A549 (cell line): ENCODE data around the gene HS3ST5. TPM values are rescaled to one million over a fixed set of nuclear protein-coding genes. Genes with fewer than 3 reads are reported as not detected.

ENCODE experiments used
- ATAC-seq, 2 experiments: fragments of 200-7000 bp in 1 of 2; fragments of >200 bp in 1 of 2; cut with Nextera tagmentation in 1 of 2; cut with Tn5 transposase in 1 of 2; 3 replicates each; pipeline versions ENCODE4 v1.8.0 to v1.9.1; 2018 to 2020; ENCODE audit warnings: mild to moderate bottlenecking in 1 of 2, moderate library complexity in 1 of 2
- CTCF ChIA-PET: fragments of 300-600 bp; sonication (Branson Sonifier 250); formaldehyde crosslinking; extraction: SDS; loops from one replicate; lab custom pipeline; 2021; ENCODE audit warnings: antibody characterized with exemption, inconsistent platforms; lab: Yijun Ruan, JAX
- POLR2A ChIA-PET: fragments of 350-600 bp; formaldehyde crosslinking; extraction: SDS; loops from one replicate; lab custom pipeline; 2021; ENCODE audit warnings: antibody characterized with exemption, inconsistent platforms; lab: Yijun Ruan, JAX
- DNase-seq, 2 experiments: peaks; one replicate each; pipeline versions ENCODE4 v3.0.0 to v3.0.0-alpha.2; 2011 to 2016; ENCODE audit warnings: low read depth in 1 of 2, low spot score in 1 of 2
- FAIRE-seq: peaks from 2 replicates; lab custom pipeline; 2011; peaks lifted over from hg19 to GRCh38; lab: Jason Lieb, UNC
- H3K27ac ChIP-seq, 2 experiments: fragments of >200 bp; sonication (Bioruptor Twin); formaldehyde crosslinking; 3 replicates each; pipeline ENCODE4 v1.5.1; 2016 to 2017
- H3K4me1 ChIP-seq: fragments of >200 bp; sonication (Bioruptor Twin); formaldehyde crosslinking; 3 replicates; pipeline ENCODE4 v1.6.1; 2016
- H3K4me2 ChIP-seq: fragments of >200 bp; sonication (Bioruptor Twin); formaldehyde crosslinking; 3 replicates; pipeline ENCODE4 v1.6.1; 2016
- H3K4me3 ChIP-seq: fragments of >200 bp; sonication (Bioruptor Twin); formaldehyde crosslinking; 3 replicates; pipeline ENCODE4 v1.5.1; 2016
- H3K9me3 ChIP-seq: fragments of >200 bp; sonication (Bioruptor Twin); formaldehyde crosslinking; 3 replicates; pipeline ENCODE4 v1.6.1; 2016
- BCL3 ChIP-seq: fragments of >200 bp; sonication (Bioruptor Twin); formaldehyde crosslinking; IDR thresholded peaks from 3 replicates; pipeline ENCODE4 v1.6.1; 2016
- CBX2 ChIP-seq: fragments of 200-600 bp; sonication (generic); IDR thresholded peaks from 2 replicates; pipeline ENCODE4 v1.6.1; 2016; ENCODE audit warnings: low read depth, mild to moderate bottlenecking, borderline replicate concordance
- CEBPB ChIP-seq, 2 experiments: fragments of >200 bp in 1 of 2; sonication (Bioruptor Twin) in 1 of 2; formaldehyde crosslinking in 1 of 2; IDR thresholded peaks; 2 replicates each; pipeline ENCODE4 v1.6.1; 2012 to 2016
- CHD2 ChIP-seq: fragments of 150-350 bp; IDR thresholded peaks from 2 replicates; pipeline ENCODE4 v1.6.1; 2014; ENCODE audit warnings: low read length; ENCODE audit not compliant: partially characterized antibody
- CHD4 ChIP-seq: fragments of 200-600 bp; sonication (generic); IDR thresholded peaks from 2 replicates; pipeline ENCODE4 v1.6.1; 2016; ENCODE audit warnings: antibody characterized with exemption, mild to moderate bottlenecking, borderline replicate concordance
- E2F6 ChIP-seq: IDR thresholded peaks from 2 replicates; pipeline ENCODE4 v1.6.1; 2012; ENCODE audit warnings: low read depth, borderline replicate concordance
- ESRRA ChIP-seq: fragments of 150-350 bp; IDR thresholded peaks from 2 replicates; pipeline ENCODE4 v1.6.1; 2014; ENCODE audit warnings: mild to moderate bottlenecking, low read length, borderline replicate concordance
- FOSL2 ChIP-seq, 2 experiments: fragments of 450-650 bp in 1 of 2; fragments of >200 bp in 1 of 2; sonication (Bioruptor Twin) in 1 of 2; formaldehyde crosslinking; IDR thresholded peaks; 2 replicates each; pipeline versions ENCODE4 v1.5.0 to v1.6.1; 2016 to 2020; ENCODE audit warnings: mild to moderate bottlenecking in 1 of 2, moderate library complexity in 1 of 2
- FOXS1 ChIP-seq: fragments of 250-450 bp; sonication (Bioruptor Pico); IDR thresholded peaks from 2 replicates; pipeline ENCODE4 v1.5.0; 2020; ENCODE audit warnings: mild to moderate bottlenecking, moderate library complexity
- HES2 ChIP-seq: fragments of >200 bp; sonication (Bioruptor Twin); formaldehyde crosslinking; IDR thresholded peaks from 2 replicates; pipeline ENCODE4 v1.6.1; 2016
- HOXA7 ChIP-seq: fragments of 250-450 bp; sonication (Bioruptor Pico); IDR thresholded peaks from 2 replicates; pipeline ENCODE4 v1.5.0; 2020; ENCODE audit warnings: mild to moderate bottlenecking, moderate library complexity
- HOXB13 ChIP-seq: fragments of 250-450 bp; sonication (Bioruptor Pico); IDR thresholded peaks from 2 replicates; pipeline ENCODE4 v1.5.0; 2020; ENCODE audit warnings: low read depth, mild to moderate bottlenecking, moderate library complexity
- HOXB5 ChIP-seq: fragments of 250-450 bp; sonication (Bioruptor Pico); IDR thresholded peaks from 2 replicates; pipeline ENCODE4 v1.5.0; 2020; ENCODE audit warnings: mild to moderate bottlenecking, moderate library complexity
- JUNB ChIP-seq: fragments of >200 bp; sonication (Bioruptor Twin); formaldehyde crosslinking; IDR thresholded peaks from 2 replicates; pipeline ENCODE4 v1.6.1; 2016
- KDM5A ChIP-seq: fragments of 200-600 bp; sonication (generic); IDR thresholded peaks from 2 replicates; pipeline ENCODE4 v1.6.1; 2016; ENCODE audit warnings: antibody characterized with exemption, mild to moderate bottlenecking
- NR3C1 ChIP-seq: fragments of >200 bp; sonication (Bioruptor Twin); formaldehyde crosslinking; IDR thresholded peaks from 3 replicates; pipeline ENCODE4 v1.6.1; 2017
- POLR2AphosphoS2 ChIP-seq: conservative IDR thresholded peaks from 2 replicates; pipeline ENCODE4 v1.6.1; 2012; ENCODE audit warnings: low read length, improper control_type of control experiment, inconsistent platforms
- RAD21 ChIP-seq, 2 experiments: fragments of >200 bp in 1 of 2; sonication (Bioruptor Twin) in 1 of 2; formaldehyde crosslinking in 1 of 2; IDR thresholded peaks in 1 of 2; conservative IDR thresholded peaks in 1 of 2; 2 replicates in 1 of 2; 3 replicates in 1 of 2; pipeline ENCODE4 v1.6.1; 2012 to 2018; ENCODE audit warnings: inconsistent platforms in 1 of 2
- RCOR1 ChIP-seq: fragments of 150-350 bp; IDR thresholded peaks from 2 replicates; pipeline ENCODE4 v1.6.1; 2014; ENCODE audit warnings: antibody characterized with exemption, low read length, low read depth
- ZC3H11A ChIP-seq: fragments of 450-650 bp; IDR thresholded peaks from 2 replicates; pipeline ENCODE4 v1.6.1; 2014; ENCODE audit warnings: antibody characterized with exemption, mild to moderate bottlenecking
- ZFP36 ChIP-seq: fragments of 450-650 bp; IDR thresholded peaks from 2 replicates; pipeline ENCODE4 v1.6.1; 2014; ENCODE audit warnings: borderline replicate concordance; ENCODE audit not compliant: partially characterized antibody
- ZSCAN20 ChIP-seq: fragments of 250-450 bp; sonication (Bioruptor Pico); IDR thresholded peaks from 2 replicates; pipeline ENCODE4 v1.8.0; 2022; ENCODE audit warnings: mild to moderate bottlenecking, moderate library complexity
- WGBS: methylation state at CpG from one replicate; pipeline ENCODE4 v1.1.6; 2017; ENCODE audit errors: missing lambda C conversion rate; 5-methylcytosine and 5-hydroxymethylcytosine counted together
- polyA plus RNA-seq, 4 experiments: library from polyadenylated mRNA; depleted of rRNA in 3 of 4; stranded (reverse); fragments of >200 nt; fragmentation: RNase III in 1 of 4; extraction: RNeasy Plus Mini Kit Qiagen cat#74134 plus additional on column Dnase treatment in 1 of 4; gene quantifications; 2 replicates in 3 of 4; 3 replicates in 1 of 4; pipeline ENCODE4 v1.2.3, GENCODE V29; 2011 to 2017
- TF ChIP-seq, protein P1 (sequence below): fragments of >200 bp; sonication (Bioruptor Twin); formaldehyde crosslinking; IDR thresholded peaks from 3 replicates; pipeline ENCODE4 v1.5.1; 2016
- TF ChIP-seq, protein P2 (sequence below): IDR thresholded peaks from 2 replicates; pipeline ENCODE4 v1.6.1; 2012
- TF ChIP-seq, protein P3 (sequence below): IDR thresholded peaks from 2 replicates; pipeline ENCODE4 v1.6.1; 2012

Gene HS3ST5
- polyA plus RNA-seq, 2 of the 4 experiments (the other 2 are of a cell fraction) = not detected

DNA sequence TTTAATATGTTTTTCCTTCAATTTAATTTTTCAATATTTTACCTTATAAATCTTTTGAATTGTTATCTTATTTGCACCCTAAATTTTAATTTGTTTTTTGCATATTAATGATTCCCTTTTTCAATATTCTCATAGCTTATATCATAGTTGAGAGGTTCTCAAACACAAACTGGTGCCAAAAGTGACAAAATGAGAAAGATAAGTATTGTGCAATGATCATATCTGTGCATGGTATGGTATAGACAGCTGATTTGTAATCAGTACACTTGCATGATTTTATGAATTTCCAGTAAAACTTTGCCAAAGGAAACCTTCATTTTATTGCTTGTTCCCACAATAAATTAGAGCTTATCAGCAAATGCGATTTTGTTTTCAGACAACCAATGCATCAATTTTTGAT is 210.9 kb downstream of the HS3ST5 start:
- FAIRE-seq (no peak), ATAC-seq (no peak), DNase-seq (no peak)
- Histone ChIP-seq H3K4me3 (no peak overlapping the region), H3K27ac (no peak overlapping the region), H3K9me3 (no peaks in the 10 kb centered on the region), H3K4me2 (no peak overlapping the region), H3K4me1 (no peaks in the 10 kb centered on the region)
- ChIA-PET CTCF (no interaction called here), POLR2A (no interaction called here)
- 42% methylated on average over 1 of the region's 1 CpG for WGBS
- TF ChIP-seq JUNB (no peak), HES2 (no peak), KDM5A (no peak), CBX2 (no peak), RCOR1 (no peak), ESRRA (no peak), CHD4 (no peak), RAD21 (conservative IDR thresholded peaks at IDR 0.05 in 1 of 2, IDR thresholded peaks at IDR 0.05 in 1 of 2) (no peak), E2F6 (no peak), FOXS1 (CRISPR knock-in tag) (no peak), CHD2 (no peak), HOXB5 (CRISPR knock-in tag) (no peak), BCL3 (no peak), CEBPB (IDR thresholded peaks at IDR 0.05) (no peak), POLR2AphosphoS2 (no peak), ZSCAN20 (no peak)
- TF ChIP-seq, protein P1, sequence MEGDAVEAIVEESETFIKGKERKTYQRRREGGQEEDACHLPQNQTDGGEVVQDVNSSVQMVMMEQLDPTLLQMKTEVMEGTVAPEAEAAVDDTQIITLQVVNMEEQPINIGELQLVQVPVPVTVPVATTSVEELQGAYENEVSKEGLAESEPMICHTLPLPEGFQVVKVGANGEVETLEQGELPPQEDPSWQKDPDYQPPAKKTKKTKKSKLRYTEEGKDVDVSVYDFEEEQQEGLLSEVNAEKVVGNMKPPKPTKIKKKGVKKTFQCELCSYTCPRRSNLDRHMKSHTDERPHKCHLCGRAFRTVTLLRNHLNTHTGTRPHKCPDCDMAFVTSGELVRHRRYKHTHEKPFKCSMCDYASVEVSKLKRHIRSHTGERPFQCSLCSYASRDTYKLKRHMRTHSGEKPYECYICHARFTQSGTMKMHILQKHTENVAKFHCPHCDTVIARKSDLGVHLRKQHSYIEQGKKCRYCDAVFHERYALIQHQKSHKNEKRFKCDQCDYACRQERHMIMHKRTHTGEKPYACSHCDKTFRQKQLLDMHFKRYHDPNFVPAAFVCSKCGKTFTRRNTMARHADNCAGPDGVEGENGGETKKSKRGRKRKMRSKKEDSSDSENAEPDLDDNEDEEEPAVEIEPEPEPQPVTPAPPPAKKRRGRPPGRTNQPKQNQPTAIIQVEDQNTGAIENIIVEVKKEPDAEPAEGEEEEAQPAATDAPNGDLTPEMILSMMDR = no peak
- TF ChIP-seq, protein P2, sequence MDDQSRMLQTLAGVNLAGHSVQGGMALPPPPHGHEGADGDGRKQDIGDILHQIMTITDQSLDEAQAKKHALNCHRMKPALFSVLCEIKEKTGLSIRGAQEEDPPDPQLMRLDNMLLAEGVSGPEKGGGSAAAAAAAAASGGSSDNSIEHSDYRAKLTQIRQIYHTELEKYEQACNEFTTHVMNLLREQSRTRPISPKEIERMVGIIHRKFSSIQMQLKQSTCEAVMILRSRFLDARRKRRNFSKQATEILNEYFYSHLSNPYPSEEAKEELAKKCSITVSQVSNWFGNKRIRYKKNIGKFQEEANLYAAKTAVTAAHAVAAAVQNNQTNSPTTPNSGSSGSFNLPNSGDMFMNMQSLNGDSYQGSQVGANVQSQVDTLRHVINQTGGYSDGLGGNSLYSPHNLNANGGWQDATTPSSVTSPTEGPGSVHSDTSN = no peak

DNA sequence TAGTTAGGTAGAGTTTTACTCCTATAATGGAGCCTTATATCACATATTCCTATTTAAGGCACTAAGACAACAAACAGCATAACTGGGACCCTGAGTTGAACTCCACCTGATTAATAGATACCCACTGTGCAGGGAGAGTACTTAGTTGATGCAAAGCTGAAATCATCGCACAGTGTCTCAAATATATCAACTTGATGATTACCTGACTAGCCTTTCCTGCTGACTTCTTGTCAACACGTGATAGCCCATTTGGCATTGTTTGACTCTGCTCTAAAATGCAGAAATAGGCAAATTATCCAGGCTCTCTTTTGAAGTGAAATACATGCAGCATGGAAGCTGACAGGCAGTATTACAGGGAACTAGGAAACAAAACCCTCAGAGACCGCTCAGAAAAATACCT is 217.2 kb downstream of the HS3ST5 start:
- ChIA-PET CTCF (no interaction called here), POLR2A (no interaction called here)
- TF ChIP-seq NR3C1 (no peak), ZFP36 (no peak), RAD21 (conservative IDR thresholded peaks at IDR 0.05 in 1 of 2, IDR thresholded peaks at IDR 0.05 in 1 of 2) (no peak), HOXA7 (CRISPR knock-in tag) (no peak), FOSL2 (IDR thresholded peaks at IDR 0.05) (no peak), FOSL2 (CRISPR knock-in tag; IDR thresholded peaks at IDR 0.05) (no peak), ZC3H11A (no peak), KDM5A (no peak), HOXB13 (CRISPR knock-in tag) (no peak)
- TF ChIP-seq, protein P3, sequence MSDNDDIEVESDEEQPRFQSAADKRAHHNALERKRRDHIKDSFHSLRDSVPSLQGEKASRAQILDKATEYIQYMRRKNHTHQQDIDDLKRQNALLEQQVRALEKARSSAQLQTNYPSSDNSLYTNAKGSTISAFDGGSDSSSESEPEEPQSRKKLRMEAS = no peak
- H3K4me1 ChIP-seq = no peaks in the 10 kb centered on the region
- H3K4me3 ChIP-seq = no peak overlapping the region
- no peak overlapping the region for H3K4me2 ChIP-seq
- 33% methylated on average over 3 of the region's 3 CpGs for WGBS
- ATAC-seq = no peak
- no peak for DNase-seq
- no peak overlapping the region for H3K27ac ChIP-seq
- no peaks in the 10 kb centered on the region for H3K9me3 ChIP-seq
- no peak for FAIRE-seq
